IPS DF 4.7 (cell line): Measurements from ENCODE around the gene ZSCAN22.
A peak's percentile ranks its signal among the peaks of the same experiment; 100 is the strongest.
"Not testable (repeated sequence)": the region's sequence is repeated elsewhere in the genome, so short reads cannot be mapped to it uniquely, and the experiment has no call there.

Experiments
- DNase-seq: peaks from one replicate; pipeline ENCODE4 v3.0.0-alpha.2; 2013; ENCODE audit warnings: low spot score; ENCODE audit errors: extremely low read depth

ZSCAN22 gene

DNA sequence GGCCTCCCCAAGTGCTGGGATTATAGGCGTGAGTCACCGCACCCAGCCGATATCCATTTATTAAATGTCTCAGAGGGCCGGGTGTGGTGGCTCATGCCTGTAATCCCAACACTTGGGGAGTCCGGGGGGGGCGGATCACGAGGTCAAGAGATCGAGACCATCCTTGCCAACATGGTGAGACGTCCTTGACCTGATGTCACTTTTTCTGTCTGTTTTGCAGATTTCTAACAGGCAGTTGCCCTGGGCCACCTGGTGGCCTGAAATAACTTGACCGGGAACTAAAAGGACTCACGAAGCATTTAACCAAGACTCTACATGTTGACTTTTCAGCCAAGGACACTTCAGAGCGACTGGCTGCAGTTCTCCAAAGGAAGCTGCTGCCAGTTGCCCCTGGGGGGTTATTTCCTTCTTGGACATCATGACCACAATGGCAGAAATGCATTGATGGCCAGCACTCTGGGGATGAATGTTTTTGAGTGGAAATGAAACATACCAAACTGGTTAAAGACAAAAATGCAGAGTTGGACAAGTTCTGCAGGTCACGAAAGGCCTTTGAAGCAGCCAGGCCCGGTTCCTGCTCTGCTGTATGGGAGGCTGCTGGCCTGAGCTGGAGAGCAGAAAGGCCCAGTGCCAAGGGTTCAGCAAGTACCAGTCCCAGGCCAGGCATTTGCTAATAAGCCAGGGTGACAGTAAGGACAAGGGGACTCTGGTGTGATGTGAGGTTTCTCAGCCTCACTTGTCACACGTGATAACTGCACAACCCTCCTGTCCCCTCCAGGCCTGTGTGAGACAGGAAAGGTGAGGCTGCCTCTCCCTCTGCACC is 45.7 kb downstream of the ZSCAN22 start:
- no peak for DNase-seq

DNA sequence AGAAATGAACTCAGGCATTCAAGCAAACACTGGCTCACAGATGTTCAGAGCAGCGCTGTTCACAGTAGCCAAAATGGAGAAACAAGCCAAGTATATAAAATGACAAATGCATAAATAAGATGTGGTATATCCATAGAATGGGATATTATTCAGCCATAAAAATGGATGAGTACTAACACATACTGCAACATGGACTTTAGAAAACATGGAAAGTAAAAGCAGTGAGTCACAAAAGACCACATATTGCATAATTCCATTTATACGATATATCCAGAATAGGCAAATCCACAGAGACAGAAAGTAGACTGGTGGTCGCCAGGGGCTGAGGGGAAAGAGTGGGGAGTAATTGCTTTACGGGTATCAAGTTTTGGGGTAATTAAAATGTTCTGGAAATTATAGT is 47.4 kb downstream of the ZSCAN22 start:
- DNase-seq = no peak

GRCh38 chr19:58376724-58377123 is 49.9 kb downstream of the ZSCAN22 start:
- DNase-seq = not testable (repeated sequence)

DNA sequence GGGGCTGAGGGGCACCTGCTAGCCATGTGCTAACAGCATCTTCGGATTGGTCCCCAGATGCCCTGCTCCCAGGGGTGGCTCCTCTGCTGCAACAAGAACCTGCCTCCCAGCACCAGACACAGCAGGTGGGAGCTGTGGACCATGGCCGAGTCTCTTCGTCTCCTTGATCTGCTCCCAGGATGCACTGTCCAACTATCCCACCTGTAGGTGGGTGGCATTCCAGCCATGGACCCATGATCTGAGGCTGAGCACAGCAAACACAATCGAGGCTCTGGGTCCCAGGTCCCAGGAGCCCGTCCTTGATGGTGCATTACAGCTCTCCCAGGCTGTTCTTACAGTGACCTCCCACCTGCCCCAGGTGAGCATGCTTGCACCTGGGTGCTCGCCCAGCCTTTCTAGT is 52.5 kb downstream of the ZSCAN22 start:
- DNase-seq = no peak

GRCh38 chr19:58380037-58380661 is 53.4 kb downstream of the ZSCAN22 start:
- DNase-seq = no peak

DNA sequence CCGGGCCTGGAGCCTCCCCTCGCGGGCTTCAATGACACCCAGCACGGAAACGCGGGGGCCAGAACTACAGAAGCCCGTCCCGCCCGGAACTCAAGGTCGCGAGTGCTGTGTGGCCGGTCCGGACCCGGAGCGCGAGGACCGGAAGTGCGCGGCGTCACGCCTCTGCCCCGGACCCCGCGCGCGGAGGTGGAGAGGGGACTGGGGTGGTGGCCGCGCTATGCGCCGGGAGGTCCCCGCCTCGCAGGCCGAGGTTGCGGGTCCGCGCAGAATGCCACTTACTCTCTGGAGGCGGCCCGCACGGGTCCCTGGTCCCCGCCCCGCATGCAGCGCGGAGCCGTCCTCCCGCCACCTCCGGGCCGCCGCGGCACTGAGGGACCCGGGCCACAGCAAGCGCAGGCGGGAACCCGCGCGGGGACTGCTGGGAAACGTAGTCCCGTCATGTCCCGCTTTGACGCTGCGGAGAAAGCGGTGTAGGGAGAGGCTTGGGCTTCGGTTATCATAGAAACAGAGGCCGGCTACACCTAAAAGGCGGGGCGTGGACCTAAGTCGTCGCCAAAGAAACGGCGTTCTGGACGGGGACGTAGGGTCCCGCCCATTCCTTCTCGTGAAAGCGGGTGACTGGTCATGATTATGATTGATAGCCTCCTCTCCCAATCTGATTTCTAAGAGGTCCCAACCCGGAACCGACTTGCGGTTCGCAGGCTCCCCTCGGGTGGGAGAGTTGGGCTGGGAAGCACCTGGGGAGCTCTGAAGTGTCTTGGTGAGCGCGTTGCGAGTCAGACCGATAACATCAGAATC is 54.1 kb downstream of the ZSCAN22 start, which contains the start of gene ZNF837:
Gene ZNF837, minus strand, starts transcription at position 369 of the 798 bp plus-strand sequence. CDS start 11,698 bp downstream, outside the sequence.
- DNase-seq = peak; percentile 100

GRCh38 chr19:58381460-58382212 is 54.8 kb downstream of the ZSCAN22 start:
- DNase-seq = no peak

GRCh38 chr19:58382997-58383603 is 56.3 kb downstream of the ZSCAN22 start:
- no peak for DNase-seq

DNA sequence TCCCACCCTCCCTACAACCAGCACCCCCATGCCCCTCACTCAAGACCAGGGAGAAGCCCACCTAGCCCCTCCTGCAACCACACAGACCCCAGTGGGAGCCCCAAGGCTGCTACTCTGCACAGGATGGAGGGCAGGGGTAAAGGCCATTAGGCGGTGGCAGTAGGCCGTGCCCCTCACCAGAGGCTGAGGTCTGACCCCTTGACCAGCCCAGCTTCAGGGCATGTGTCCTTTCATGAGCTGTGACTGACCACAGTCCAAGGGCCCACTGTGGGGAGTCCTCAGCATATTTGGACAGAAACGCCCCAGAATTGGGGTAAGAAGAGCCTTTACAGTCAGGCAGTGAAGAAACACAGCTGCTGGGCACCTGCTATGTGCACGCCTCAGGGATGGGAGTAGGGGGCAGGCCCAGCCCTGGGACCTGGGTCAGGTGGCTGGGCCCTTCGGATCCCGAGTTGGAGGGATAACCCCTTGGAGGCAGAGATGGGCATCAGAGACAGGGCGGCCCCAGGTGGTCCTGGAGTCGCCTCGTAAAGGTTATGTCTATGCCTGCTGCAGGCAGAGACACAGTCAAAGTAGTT is 58.6 kb downstream of the ZSCAN22 start:
- no peak for DNase-seq

DNA sequence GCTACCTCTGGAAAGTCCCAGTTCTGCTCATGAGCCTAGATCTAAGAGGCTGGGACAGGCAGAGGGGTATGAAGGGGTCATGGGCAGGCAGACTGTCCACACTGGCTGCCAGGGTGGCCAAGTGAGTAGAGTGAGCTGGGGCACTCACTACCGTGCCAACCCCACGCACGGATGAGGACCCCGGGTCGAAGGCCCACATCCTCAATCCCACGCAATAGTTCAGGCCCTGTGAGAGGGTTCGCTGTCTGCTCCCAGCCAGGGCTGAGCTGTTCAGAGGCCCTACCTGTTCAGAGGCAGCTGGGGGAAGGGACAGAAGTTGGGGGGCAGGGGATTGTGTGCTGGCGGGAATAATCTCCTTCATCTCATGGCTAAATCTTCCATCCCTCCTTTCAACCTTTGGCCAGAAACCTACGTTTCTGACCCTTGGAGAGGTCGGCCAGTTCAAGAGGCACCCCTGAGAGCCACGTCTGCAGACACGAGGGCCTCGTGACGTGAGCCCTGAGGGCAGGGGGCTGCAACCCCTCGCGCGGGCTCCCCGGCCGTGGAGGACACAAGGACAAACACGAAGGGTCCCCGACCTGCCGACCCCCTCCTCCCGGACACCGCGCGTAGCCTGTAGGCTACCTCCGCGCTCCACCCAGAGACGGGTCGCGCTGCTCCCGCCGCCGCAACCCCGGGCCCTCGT is 59.2 kb downstream of the ZSCAN22 start:
- DNase-seq = no peak

GRCh38 chr19:58386576-58387337 is 60.0 kb downstream of the ZSCAN22 start, which contains the start of gene RPS5:
RPS5 (plus strand) TSS chr19:58387269; CDS start chr19:58388138, 869 bp downstream.
- DNase-seq = peak; percentile 99

- no peak for DNase-seq
These were observed 60.8 kb downstream of the ZSCAN22 start for GRCh38 chr19:58387338-58388174.

DNA sequence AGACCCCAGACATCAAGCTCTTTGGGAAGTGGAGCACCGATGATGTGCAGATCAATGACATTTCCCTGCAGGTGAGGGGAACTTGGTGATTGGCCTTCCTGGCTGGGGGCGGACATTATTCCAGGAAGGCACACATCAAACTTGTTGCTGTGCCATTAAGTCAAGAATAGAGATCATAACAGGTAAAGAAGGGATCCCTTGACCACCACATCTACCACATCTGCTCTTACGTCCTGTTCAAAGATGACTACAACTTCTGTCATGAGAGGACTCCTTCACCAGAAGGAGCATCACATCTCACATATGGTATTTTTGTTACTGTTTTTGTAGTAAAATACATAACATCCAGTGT is 61.4 kb downstream of the ZSCAN22 start:
- no peak for DNase-seq
